Loucy (cell line): Measurements from ENCODE around the gene PMF1.
"Not testable (repeated sequence)": the region's sequence is repeated elsewhere in the genome, so short reads cannot be mapped to it uniquely, and the experiment has no call there.

ENCODE experiments used
- H2AFZ ChIP-seq: fragments of 200-600 bp; sonication (generic); 2 replicates; pipeline ENCODE4 v1.6.0; 2016; ENCODE audit warnings: antibody characterized with exemption, mild to moderate bottlenecking, low read length, moderate library complexity
- H3F3A ChIP-seq: fragments of 200-600 bp; 2 replicates; pipeline ENCODE4 v1.6.0; 2016; ENCODE audit warnings: antibody characterized with exemption, low read depth, mild to moderate bottlenecking
- H3K27me3 ChIP-seq: fragments of 200-600 bp; sonication (generic); 2 replicates; pipeline ENCODE4 v1.6.1; 2014; ENCODE audit warnings: low read length, mild to moderate bottlenecking; ENCODE audit not compliant: insufficient read depth, poor library complexity, severe bottlenecking
- H3K36me3 ChIP-seq: fragments of 200-600 bp; sonication (generic); 2 replicates; pipeline ENCODE4 v1.6.1; 2016; ENCODE audit warnings: low read length; ENCODE audit not compliant: insufficient read depth
- H3K4me1 ChIP-seq: fragments of 200-600 bp; sonication (generic); 2 replicates; pipeline ENCODE4 v1.5.1; 2014; ENCODE audit warnings: low read length, mild to moderate bottlenecking; ENCODE audit not compliant: insufficient read depth, poor library complexity, severe bottlenecking
- H3K4me2 ChIP-seq: fragments of 200-600 bp; sonication (generic); 2 replicates; pipeline ENCODE4 v1.6.0; 2014; ENCODE audit warnings: antibody characterized with exemption, low read length, low read depth, mild to moderate bottlenecking; ENCODE audit not compliant: poor library complexity, severe bottlenecking
- H3K4me3 ChIP-seq: fragments of 200-600 bp; sonication (generic); 2 replicates; pipeline ENCODE4 v1.5.1; 2014; ENCODE audit warnings: low read length, mild to moderate bottlenecking, mixed read lengths; ENCODE audit not compliant: poor library complexity, severe bottlenecking
- H3K79me2 ChIP-seq: fragments of 200-600 bp; sonication (generic); 2 replicates; pipeline ENCODE4 v1.6.1; 2014; ENCODE audit warnings: low read length; ENCODE audit not compliant: insufficient read depth
- H3K9ac ChIP-seq: fragments of 200-600 bp; sonication (generic); 2 replicates; pipeline ENCODE4 v1.6.0; 2014; ENCODE audit warnings: mild to moderate bottlenecking, low read depth, low read length, moderate library complexity; ENCODE audit not compliant: poor library complexity, severe bottlenecking
- H3K9me2 ChIP-seq: fragments of 200-600 bp; sonication (generic); replicated peaks from 2 replicates; pipeline ENCODE4 v1.6.1; 2016; ENCODE audit warnings: low read depth, low read length, mixed read lengths
- H3K9me3 ChIP-seq: fragments of 200-600 bp; sonication (generic); 2 replicates; pipeline ENCODE4 v1.6.1; 2014; ENCODE audit warnings: mild to moderate bottlenecking, antibody characterized with exemption, low read length, low read depth; ENCODE audit not compliant: insufficient read depth
- H4K20me1 ChIP-seq: fragments of 200-600 bp; sonication (generic); 2 replicates; pipeline ENCODE4 v1.6.0; 2014; ENCODE audit warnings: antibody characterized with exemption, low read length, mild to moderate bottlenecking; ENCODE audit not compliant: insufficient read depth, poor library complexity, severe bottlenecking
- EZH2phosphoT487 ChIP-seq: fragments of 200-600 bp; IDR thresholded peaks from 2 replicates; pipeline ENCODE4 v1.6.1; 2018; ENCODE audit warnings: antibody characterized with exemption, mild to moderate bottlenecking, moderate library complexity, borderline replicate concordance
- TF ChIP-seq, protein P1 (sequence below): fragments of 200-600 bp; sonication (generic); conservative IDR thresholded peaks from 2 replicates; pipeline ENCODE4 v1.5.1; 2014; ENCODE audit warnings: mild to moderate bottlenecking, antibody characterized with exemption, low read length

PMF1 gene

DNA sequence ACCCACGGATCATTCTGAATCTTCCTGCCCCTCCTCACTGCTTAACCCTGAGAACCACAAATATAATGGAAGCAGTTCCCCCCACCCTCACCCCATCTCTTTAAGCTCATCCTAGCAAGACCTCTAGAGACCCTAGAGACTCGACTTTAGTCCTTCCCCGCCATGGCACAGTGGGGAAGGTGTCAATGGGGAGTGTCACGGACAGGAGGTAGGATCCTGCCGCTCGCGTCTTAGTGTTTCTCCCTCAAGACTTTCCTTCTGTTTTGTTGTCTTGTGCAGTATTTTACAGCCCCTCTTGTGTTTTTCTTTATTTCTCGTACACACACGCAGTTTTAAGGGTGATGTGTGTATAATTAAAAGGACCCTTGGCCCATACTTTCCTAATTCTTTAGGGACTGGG is 677 bp upstream of the PMF1 start:
- Histone ChIP-seq H3K9me2 (no peaks in the 10 kb centered on the region), H3F3A (no peaks in the 10 kb centered on the region), H3K27me3 (no peaks in the 10 kb centered on the region), H3K9me3 (no peaks in the 10 kb centered on the region), H4K20me1 (no peaks in the 10 kb centered on the region), H3K9ac (peak overlapping the region; percentile 95), H3K79me2 (peaks cover 25% of the 10 kb centered on the region), H2AFZ (peak overlapping the region; percentile 44; the same call in 1 of the 2 replicates), H3K4me2 (peak overlapping the region; percentile 80), H3K36me3 (peaks cover 27% of the 10 kb centered on the region; the same call in 1 of the 2 replicates), H3K4me1 (peaks cover 13% of the 10 kb centered on the region), H3K4me3 (peak overlapping the region; percentile 98)
- TF ChIP-seq EZH2phosphoT487 = no peak

DNA sequence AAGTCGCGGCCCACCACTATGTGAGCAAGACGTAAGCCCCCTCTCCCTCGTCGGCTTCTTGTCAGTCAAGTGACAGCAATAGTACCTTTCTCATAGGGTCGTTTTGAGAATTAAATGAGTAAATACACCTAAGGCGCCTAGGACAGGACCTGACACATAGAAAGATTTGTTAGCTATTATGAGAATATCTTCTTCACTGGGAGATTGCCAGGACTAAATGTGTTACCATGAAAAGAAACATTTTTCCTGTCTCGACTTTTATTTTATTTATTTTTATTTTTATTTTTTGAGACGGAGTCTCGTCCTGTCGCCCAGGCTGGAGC is 798 bp downstream of the PMF1 start:
- peak overlapping the region; percentile 95 for H3K9ac ChIP-seq
- H3K4me2 ChIP-seq = peak overlapping the region; percentile 89
- no peaks in the 10 kb centered on the region for H3K27me3 ChIP-seq
- H3K9me3 ChIP-seq = no peaks in the 10 kb centered on the region
- H3K9me2 ChIP-seq = no peaks in the 10 kb centered on the region
- H3K4me3 ChIP-seq = peak overlapping the region; percentile 98
- TF ChIP-seq, protein P1, sequence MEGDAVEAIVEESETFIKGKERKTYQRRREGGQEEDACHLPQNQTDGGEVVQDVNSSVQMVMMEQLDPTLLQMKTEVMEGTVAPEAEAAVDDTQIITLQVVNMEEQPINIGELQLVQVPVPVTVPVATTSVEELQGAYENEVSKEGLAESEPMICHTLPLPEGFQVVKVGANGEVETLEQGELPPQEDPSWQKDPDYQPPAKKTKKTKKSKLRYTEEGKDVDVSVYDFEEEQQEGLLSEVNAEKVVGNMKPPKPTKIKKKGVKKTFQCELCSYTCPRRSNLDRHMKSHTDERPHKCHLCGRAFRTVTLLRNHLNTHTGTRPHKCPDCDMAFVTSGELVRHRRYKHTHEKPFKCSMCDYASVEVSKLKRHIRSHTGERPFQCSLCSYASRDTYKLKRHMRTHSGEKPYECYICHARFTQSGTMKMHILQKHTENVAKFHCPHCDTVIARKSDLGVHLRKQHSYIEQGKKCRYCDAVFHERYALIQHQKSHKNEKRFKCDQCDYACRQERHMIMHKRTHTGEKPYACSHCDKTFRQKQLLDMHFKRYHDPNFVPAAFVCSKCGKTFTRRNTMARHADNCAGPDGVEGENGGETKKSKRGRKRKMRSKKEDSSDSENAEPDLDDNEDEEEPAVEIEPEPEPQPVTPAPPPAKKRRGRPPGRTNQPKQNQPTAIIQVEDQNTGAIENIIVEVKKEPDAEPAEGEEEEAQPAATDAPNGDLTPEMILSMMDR = no peak
- no peaks in the 10 kb centered on the region for H4K20me1 ChIP-seq
- 0 out of 2 replicates have a peak, but pooled peaks cover 3% of the 10 kb centered on the region for H3F3A ChIP-seq
- H2AFZ ChIP-seq = peak overlapping the region; percentile 93
- peaks cover 16% of the 10 kb centered on the region; the same call in 1 of the 2 replicates for H3K36me3 ChIP-seq
- peaks cover 25% of the 10 kb centered on the region for H3K79me2 ChIP-seq
- H3K4me1 ChIP-seq = peaks cover 20% of the 10 kb centered on the region

DNA sequence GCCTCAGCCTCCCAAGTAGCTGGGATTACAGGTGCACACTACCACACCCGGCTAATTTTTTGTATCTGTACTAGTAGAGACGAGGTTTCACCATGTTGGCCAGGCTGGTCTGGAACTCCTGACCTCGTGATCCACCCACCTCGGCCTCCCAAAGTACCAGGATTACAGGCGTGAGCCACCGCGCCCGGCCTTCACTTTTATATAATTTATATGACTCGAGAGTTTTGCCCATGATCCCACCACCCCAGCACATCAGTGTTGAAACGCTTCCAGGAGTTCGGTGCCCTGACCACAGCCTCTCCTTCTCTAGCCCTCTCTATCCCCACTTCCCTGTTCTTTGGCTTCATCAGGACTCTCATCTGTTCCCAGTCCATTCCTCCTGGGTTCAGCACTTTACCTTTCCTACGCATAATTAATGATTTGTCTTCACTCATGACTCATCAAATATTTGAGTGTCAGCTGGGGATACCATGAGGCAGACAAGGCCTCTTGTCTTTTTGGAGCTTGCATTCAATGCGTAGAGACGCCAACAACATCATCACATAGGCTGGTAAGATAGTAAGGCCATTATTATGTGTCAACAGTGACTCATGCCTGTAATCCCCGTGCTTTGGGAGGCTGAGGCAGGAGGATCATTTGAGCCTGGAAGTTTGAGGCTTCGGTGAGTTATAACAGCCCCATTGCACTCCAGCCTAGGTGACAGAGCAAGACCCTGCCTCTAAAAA is 1.4 kb downstream of the PMF1 start:
- H4K20me1 ChIP-seq = no peaks in the 10 kb centered on the region
- H2AFZ ChIP-seq = no peak overlapping the region
- H3K27me3 ChIP-seq = no peaks in the 10 kb centered on the region
- H3K79me2 ChIP-seq = peaks cover 26% of the 10 kb centered on the region
- H3K4me3 ChIP-seq = peak overlapping the region; percentile 98
- H3F3A ChIP-seq = 0 out of 2 replicates have a peak, but pooled peaks cover 3% of the 10 kb centered on the region
- TF ChIP-seq EZH2phosphoT487 = no peak
- TF ChIP-seq, protein P1 = no peak
- peak overlapping the region; percentile 95 for H3K9ac ChIP-seq
- peak overlapping the region; percentile 89 for H3K4me2 ChIP-seq
- H3K9me2 ChIP-seq = no peaks in the 10 kb centered on the region
- H3K36me3 ChIP-seq = peaks cover 14% of the 10 kb centered on the region; the same call in 1 of the 2 replicates
- H3K4me1 ChIP-seq = peaks cover 20% of the 10 kb centered on the region
- H3K9me3 ChIP-seq = no peaks in the 10 kb centered on the region

DNA sequence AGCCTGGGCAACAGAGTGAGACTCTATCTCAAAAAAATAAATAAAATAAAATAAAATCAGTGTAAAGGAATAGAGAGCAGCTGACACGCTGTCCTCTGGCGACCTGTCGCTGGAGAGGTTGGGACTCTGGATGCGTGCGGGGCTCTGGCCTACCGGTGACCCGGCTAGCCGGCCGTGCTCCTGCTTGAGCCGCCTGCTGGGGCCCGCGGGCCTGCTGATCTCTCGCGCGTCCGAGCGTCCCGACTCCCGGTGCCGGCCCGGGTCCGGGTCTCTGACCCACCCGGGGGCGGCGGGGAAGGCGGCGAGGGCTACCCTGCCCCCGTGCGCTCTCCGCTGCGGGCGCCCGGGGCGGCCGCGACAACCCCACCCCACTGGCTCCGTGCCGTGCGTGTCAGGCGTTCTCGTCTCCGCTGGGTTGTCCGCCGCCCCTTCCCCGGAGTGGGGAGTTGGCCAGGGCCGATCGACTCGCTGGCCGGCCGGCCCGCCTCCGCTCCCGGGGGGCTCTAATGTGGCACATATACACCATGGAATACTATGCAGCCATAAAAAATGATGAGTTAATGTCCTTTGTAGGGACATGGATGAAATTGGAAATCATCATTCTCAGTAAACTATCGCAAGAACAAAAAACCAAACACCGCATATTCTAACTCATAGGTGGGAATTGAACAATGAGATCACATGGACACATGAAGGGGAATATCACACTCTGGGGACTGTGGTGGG is 3.7 kb downstream of the PMF1 start:
- Histone ChIP-seq H3K4me1 (peaks cover 20% of the 10 kb centered on the region), H3K79me2 (peaks cover 30% of the 10 kb centered on the region)
- H3K9me3 ChIP-seq, H3K36me3 ChIP-seq, H4K20me1 ChIP-seq, H3K9ac ChIP-seq, H3F3A ChIP-seq, H3K4me2 ChIP-seq, H3K9me2 ChIP-seq, H3K4me3 ChIP-seq, H2AFZ ChIP-seq, H3K27me3 ChIP-seq: not testable (repeated sequence)
